HEK293T (cell line): ENCODE measurements around the gene BMP5.

Experiments used
- CTCF ChIA-PET: fragments of 350-600 bp; formaldehyde crosslinking; extraction: SDS; loops from one replicate; lab custom pipeline; 2021; ENCODE audit warnings: antibody characterized with exemption, inconsistent platforms; lab: Yijun Ruan, JAX
- POLR2A ChIA-PET: fragments of 350-600 bp; formaldehyde crosslinking; extraction: SDS; loops from one replicate; lab custom pipeline; 2020; ENCODE audit warnings: antibody characterized with exemption, inconsistent platforms; lab: Yijun Ruan, JAX
- DNase-seq: peaks from one replicate; pipeline ENCODE4 v3.0.0; 2012; ENCODE audit warnings: mixed read lengths; ENCODE audit errors: extremely low spot score
- ARNT ChIP-seq: fragments of 450-650 bp; IDR thresholded peaks from 2 replicates; pipeline ENCODE4 v1.6.1; 2017; ENCODE audit warnings: mild to moderate bottlenecking
- BHLHE40 ChIP-seq: fragments of 450-650 bp; IDR thresholded peaks from 2 replicates; pipeline ENCODE4 v1.6.1; 2016; ENCODE audit warnings: mild to moderate bottlenecking, moderate library complexity, borderline replicate concordance
- CTBP1 ChIP-seq: fragments of 450-650 bp; IDR thresholded peaks from 2 replicates; pipeline ENCODE4 v1.6.1; 2016; ENCODE audit warnings: borderline replicate concordance
- ELF4 ChIP-seq: fragments of 450-650 bp; IDR thresholded peaks from 2 replicates; pipeline ENCODE4 v1.6.1; 2017; ENCODE audit warnings: antibody characterized with exemption
- FOXA1 ChIP-seq: fragments of 450-650 bp; IDR thresholded peaks from 2 replicates; pipeline ENCODE4 v1.6.1; 2016; ENCODE audit warnings: mild to moderate bottlenecking
- FOXK2 ChIP-seq: fragments of 450-650 bp; IDR thresholded peaks from 2 replicates; pipeline ENCODE4 v1.6.1; 2016; ENCODE audit warnings: mild to moderate bottlenecking
- FOXM1 ChIP-seq: fragments of 450-650 bp; IDR thresholded peaks from 2 replicates; pipeline ENCODE4 v1.6.1; 2017; ENCODE audit warnings: mild to moderate bottlenecking, borderline replicate concordance
- HDGF ChIP-seq: fragments of 450-650 bp; IDR thresholded peaks from 2 replicates; pipeline ENCODE4 v1.6.1; 2017; ENCODE audit warnings: antibody characterized with exemption, borderline replicate concordance
- L3MBTL2 ChIP-seq: fragments of 450-650 bp; conservative IDR thresholded peaks from 2 replicates; pipeline ENCODE4 v1.6.1; 2016; ENCODE audit warnings: mild to moderate bottlenecking
- LEF1 ChIP-seq: fragments of 450-650 bp; IDR thresholded peaks from 2 replicates; pipeline ENCODE4 v1.6.1; 2017; ENCODE audit warnings: mild to moderate bottlenecking, borderline replicate concordance
- NFRKB ChIP-seq: fragments of 450-650 bp; IDR thresholded peaks from 2 replicates; pipeline ENCODE4 v1.6.1; 2016; ENCODE audit warnings: mild to moderate bottlenecking, moderate library complexity
- PKNOX1 ChIP-seq: fragments of 450-650 bp; IDR thresholded peaks from 2 replicates; pipeline ENCODE4 v1.6.1; 2016
- SP1 ChIP-seq: fragments of 450-650 bp; IDR thresholded peaks from 2 replicates; pipeline ENCODE4 v1.6.1; 2017
- SUZ12 ChIP-seq: fragments of 450-650 bp; IDR thresholded peaks from 2 replicates; pipeline ENCODE4 v1.6.1; 2016; ENCODE audit warnings: mild to moderate bottlenecking
- TARDBP ChIP-seq: fragments of 450-650 bp; IDR thresholded peaks from 2 replicates; pipeline ENCODE4 v1.6.1; 2016
- ZNF384 ChIP-seq: fragments of 450-650 bp; IDR thresholded peaks from 2 replicates; pipeline ENCODE4 v1.6.1; 2016

The BMP5 gene

GRCh38 chr6:55746473-55746872, 128.9 kb downstream of the BMP5 start:
- CTCF ChIA-PET, result no interaction called here
- no peak for DNase-seq
- POLR2A ChIA-PET, result no interaction called here
- TF ChIP-seq CTBP1 (no peak), LEF1 (no peak), NFRKB (no peak), TARDBP (no peak), HDGF (no peak)

GRCh38 chr6:55734256-55734655, 141.1 kb downstream of the BMP5 start:
- CTCF ChIA-PET, result no interaction called here
- TF ChIP-seq HDGF, result no peak
- DNase-seq, result no peak
- POLR2A ChIA-PET, result no interaction called here

GRCh38 chr6:55729665-55730064, 145.7 kb downstream of the BMP5 start:
- POLR2A ChIA-PET, result no interaction called here
- TF ChIP-seq L3MBTL2 (no peak), BHLHE40 (no peak), SUZ12 (no peak), FOXA1 (no peak), PKNOX1 (no peak), NFRKB (no peak), TARDBP (no peak), ARNT (no peak), FOXM1 (no peak), CTBP1 (no peak), SP1 (no peak), ZNF384 (no peak), ELF4 (no peak), HDGF (no peak), LEF1 (no peak)
- CTCF ChIA-PET, result no interaction called here
- DNase-seq, result no peak

GRCh38 chr6:55726144-55726543, 149.2 kb downstream of the BMP5 start:
- CTCF ChIA-PET, result no interaction called here

GRCh38 chr6:55714831-55715230, 160.6 kb downstream of the BMP5 start:
- CTCF ChIA-PET, result no interaction called here
- POLR2A ChIA-PET, result no interaction called here
- DNase-seq, result no peak
- TF ChIP-seq FOXK2, result no peak
- TF ChIP-seq ARNT, result no peak
- TF ChIP-seq PKNOX1, result no peak
- no peak for TF ChIP-seq SUZ12
- TF ChIP-seq SP1, result no peak
- no peak for TF ChIP-seq ZNF384
- no peak for TF ChIP-seq FOXM1
- no peak for TF ChIP-seq FOXA1
- TF ChIP-seq BHLHE40, result no peak
- no peak for TF ChIP-seq L3MBTL2
- no peak for TF ChIP-seq LEF1
- no peak for TF ChIP-seq CTBP1
- TF ChIP-seq TARDBP, result no peak
- TF ChIP-seq HDGF, result no peak
- TF ChIP-seq NFRKB, result no peak
- TF ChIP-seq ELF4, result no peak

More at GRCh38 chr6:55726144-55726543, 149.2 kb downstream of the BMP5 start:
- no peak for TF ChIP-seq L3MBTL2
- no peak for TF ChIP-seq LEF1
- TF ChIP-seq SUZ12, result no peak
- no peak for TF ChIP-seq FOXK2
- TF ChIP-seq SP1, result no peak
- no peak for TF ChIP-seq CTBP1
- TF ChIP-seq FOXA1, result no peak
- TF ChIP-seq ZNF384, result no peak
- TF ChIP-seq BHLHE40, result no peak
- TF ChIP-seq TARDBP, result no peak
- no peak for TF ChIP-seq HDGF
- no peak for TF ChIP-seq ARNT
- TF ChIP-seq NFRKB, result no peak
- TF ChIP-seq PKNOX1, result no peak
- no peak for TF ChIP-seq FOXM1
- TF ChIP-seq ELF4, result no peak
- no peak for DNase-seq
- POLR2A ChIA-PET, result no interaction called here

- ChIA-PET CTCF (no interaction called here), POLR2A (no interaction called here)
- DNase-seq, result no peak
- TF ChIP-seq TARDBP (no peak), PKNOX1 (no peak), FOXA1 (no peak), BHLHE40 (no peak), ARNT (no peak), CTBP1 (no peak), L3MBTL2 (no peak), HDGF (no peak), SP1 (no peak), FOXM1 (no peak), SUZ12 (no peak), NFRKB (no peak)
Measured at GRCh38 chr6:55713436-55713835, 162.0 kb downstream of the BMP5 start.
